ENCODE results near the gene LPAR1.

DNA sequence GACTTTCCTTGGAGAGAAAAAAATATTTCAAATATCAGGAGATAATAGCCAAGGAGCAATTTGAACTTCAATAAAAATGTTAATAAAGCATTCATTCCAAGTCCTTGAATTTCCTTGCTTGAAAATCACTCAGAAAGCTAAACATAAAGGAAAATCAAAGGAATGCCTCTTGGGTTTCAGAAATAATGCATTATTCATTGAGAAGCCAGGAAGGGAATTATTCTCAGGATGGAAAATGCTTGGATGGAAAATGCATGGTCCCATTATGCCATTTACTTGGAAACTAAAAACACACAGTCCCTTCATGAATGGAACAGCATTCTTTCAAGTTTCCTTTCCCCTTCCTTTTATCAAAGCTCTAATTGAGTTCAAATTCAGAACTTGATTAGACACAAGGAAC is 160.9 kb downstream of the LPAR1 start:
- TF ChIP-seq, protein P1, sequence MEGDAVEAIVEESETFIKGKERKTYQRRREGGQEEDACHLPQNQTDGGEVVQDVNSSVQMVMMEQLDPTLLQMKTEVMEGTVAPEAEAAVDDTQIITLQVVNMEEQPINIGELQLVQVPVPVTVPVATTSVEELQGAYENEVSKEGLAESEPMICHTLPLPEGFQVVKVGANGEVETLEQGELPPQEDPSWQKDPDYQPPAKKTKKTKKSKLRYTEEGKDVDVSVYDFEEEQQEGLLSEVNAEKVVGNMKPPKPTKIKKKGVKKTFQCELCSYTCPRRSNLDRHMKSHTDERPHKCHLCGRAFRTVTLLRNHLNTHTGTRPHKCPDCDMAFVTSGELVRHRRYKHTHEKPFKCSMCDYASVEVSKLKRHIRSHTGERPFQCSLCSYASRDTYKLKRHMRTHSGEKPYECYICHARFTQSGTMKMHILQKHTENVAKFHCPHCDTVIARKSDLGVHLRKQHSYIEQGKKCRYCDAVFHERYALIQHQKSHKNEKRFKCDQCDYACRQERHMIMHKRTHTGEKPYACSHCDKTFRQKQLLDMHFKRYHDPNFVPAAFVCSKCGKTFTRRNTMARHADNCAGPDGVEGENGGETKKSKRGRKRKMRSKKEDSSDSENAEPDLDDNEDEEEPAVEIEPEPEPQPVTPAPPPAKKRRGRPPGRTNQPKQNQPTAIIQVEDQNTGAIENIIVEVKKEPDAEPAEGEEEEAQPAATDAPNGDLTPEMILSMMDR (IDR thresholded peaks at IDR 0.05) = no peak
- no peak for TF ChIP-seq POLR2A (IDR thresholded peaks at IDR 0.05)

Measured in adrenal gland (tissue), 5 donors.